H9 (cell line): ENCODE results near the gene NHSL2. TPM values are rescaled to one million over a fixed set of nuclear protein-coding genes. Genes with fewer than 3 reads are reported as not detected.

ENCODE experiments used
- DNase-seq: peaks from one replicate; pipeline ENCODE4 v3.0.0-alpha.2; 2017
- H2AFZ ChIP-seq: one replicate; pipeline ENCODE4 v1.6.1; 2013; ENCODE audit warnings: mild to moderate bottlenecking, low read length, control low read depth, moderate library complexity
- H2AK5ac ChIP-seq: 2 replicates; pipeline ENCODE4 v1.6.1; 2013; ENCODE audit warnings: low read length, control low read depth, mixed read lengths; ENCODE audit not compliant: insufficient read length
- H2BK120ac ChIP-seq: one replicate; pipeline ENCODE4 v1.6.1; 2013; ENCODE audit warnings: low read depth, mild to moderate bottlenecking, low read length, control low read depth, inconsistent platforms; ENCODE audit not compliant: poor library complexity, severe bottlenecking
- H2BK12ac ChIP-seq: 2 replicates; pipeline ENCODE4 v1.6.1; 2013; ENCODE audit warnings: low read length, control low read depth, mixed read lengths, low read depth; ENCODE audit not compliant: insufficient read length
- H2BK15ac ChIP-seq: 2 replicates; pipeline ENCODE4 v1.6.1; 2013; ENCODE audit warnings: low read depth, low read length, control low read depth
- H2BK20ac ChIP-seq: one replicate; pipeline ENCODE4 v1.6.1; 2013; ENCODE audit warnings: low read depth, mild to moderate bottlenecking, low read length, control low read depth, inconsistent platforms; ENCODE audit not compliant: poor library complexity, severe bottlenecking
- H2BK5ac ChIP-seq: 2 replicates; pipeline ENCODE4 v1.6.1; 2013; ENCODE audit warnings: low read length, control low read depth, mixed read lengths; ENCODE audit not compliant: insufficient read length
- H3K14ac ChIP-seq: 2 replicates; pipeline ENCODE4 v1.6.1; 2013; ENCODE audit warnings: low read length, control low read depth; ENCODE audit not compliant: insufficient read depth
- H3K18ac ChIP-seq: 2 replicates; pipeline ENCODE4 v1.6.1; 2013; ENCODE audit warnings: low read depth, mild to moderate bottlenecking, mixed read lengths, low read length, control low read depth; ENCODE audit not compliant: insufficient read length
- H3K23ac ChIP-seq: 2 replicates; pipeline ENCODE4 v1.6.1; 2013; ENCODE audit warnings: low read length, control low read depth, mixed read lengths, low read depth; ENCODE audit not compliant: insufficient read length
- H3K23me2 ChIP-seq: 2 replicates; pipeline ENCODE4 v1.6.1; 2013; ENCODE audit warnings: low read depth, mild to moderate bottlenecking, mixed read lengths, low read length, control low read depth; ENCODE audit not compliant: insufficient read length, poor library complexity, severe bottlenecking
- H3K27ac ChIP-seq: 2 replicates; pipeline ENCODE4 v1.5.1; 2013; ENCODE audit warnings: low read length, control low read depth, mixed read lengths, low read depth; ENCODE audit not compliant: insufficient read length
- H3K27me3 ChIP-seq: 2 replicates; pipeline ENCODE4 v1.6.1; 2013; ENCODE audit warnings: low read length, control low read depth, inconsistent platforms; ENCODE audit not compliant: insufficient read depth
- H3K4ac ChIP-seq: 2 replicates; pipeline ENCODE4 v1.6.1; 2013; ENCODE audit warnings: low read depth, mild to moderate bottlenecking, control low read depth, inconsistent platforms, low read length, moderate library complexity
- H3K4me1 ChIP-seq: 2 replicates; pipeline ENCODE4 v1.6.1; 2013; ENCODE audit warnings: low read length, control low read depth, inconsistent platforms; ENCODE audit not compliant: insufficient read depth
- H3K4me2 ChIP-seq: 2 replicates; pipeline ENCODE4 v1.6.1; 2013; ENCODE audit warnings: low read length, control low read depth, mixed read lengths; ENCODE audit not compliant: insufficient read length, insufficient read depth
- H3K56ac ChIP-seq: 2 replicates; pipeline ENCODE4 v1.6.1; 2013; ENCODE audit warnings: low read depth, mild to moderate bottlenecking, mixed read lengths, low read length, control low read depth; ENCODE audit not compliant: insufficient read length
- H3K79me1 ChIP-seq: 2 replicates; pipeline ENCODE4 v1.6.1; 2013; ENCODE audit warnings: low read depth, mild to moderate bottlenecking, moderate library complexity, low read length, control low read depth, inconsistent platforms; ENCODE audit not compliant: insufficient read depth, poor library complexity, severe bottlenecking
- H3K79me2 ChIP-seq: 2 replicates; pipeline ENCODE4 v1.6.1; 2013; ENCODE audit warnings: low read length, control low read depth, inconsistent platforms; ENCODE audit not compliant: insufficient read depth
- H3K9ac ChIP-seq: 2 replicates; pipeline ENCODE4 v1.6.1; 2013; ENCODE audit warnings: low read length, control low read depth, mixed read lengths; ENCODE audit not compliant: insufficient read length; ENCODE audit errors: extremely low read depth
- H3K9me3 ChIP-seq: one replicate; pipeline ENCODE4 v1.6.1; 2013; ENCODE audit warnings: low read depth, low read length, inconsistent platforms; ENCODE audit not compliant: control insufficient read depth
- H3T11ph ChIP-seq: one replicate; pipeline ENCODE4 v1.6.1; 2013; ENCODE audit warnings: mild to moderate bottlenecking, low read length, control low read depth, inconsistent platforms
- H4K20me1 ChIP-seq: one replicate; pipeline ENCODE4 v1.6.1; 2013; ENCODE audit not compliant: control insufficient read depth, insufficient read length, insufficient read depth
- H4K5ac ChIP-seq: 2 replicates; pipeline ENCODE4 v1.6.1; 2013; ENCODE audit warnings: low read depth, mild to moderate bottlenecking, mixed read lengths, low read length, control low read depth; ENCODE audit not compliant: insufficient read length
- H4K8ac ChIP-seq: replicated peaks from 2 replicates; pipeline ENCODE4 v1.6.1; 2013; ENCODE audit warnings: low read length, control low read depth, mixed read lengths, low read depth; ENCODE audit not compliant: insufficient read length
- H4K91ac ChIP-seq: 2 replicates; pipeline ENCODE4 v1.6.1; 2013; ENCODE audit warnings: low read depth, mild to moderate bottlenecking, moderate library complexity, mixed read lengths, low read length, control low read depth; ENCODE audit not compliant: insufficient read length
- H3K27ac Mint-ChIP-seq, 3 experiments: 2 replicates in 2 of 3; 3 replicates in 1 of 3; pipeline ENCODE4 v1.8.0; 2020 to 2021; ENCODE audit warnings: mixed read lengths in 3 of 3, mild to moderate bottlenecking in 1 of 3, moderate library complexity in 1 of 3
- H3K27me3 Mint-ChIP-seq: 2 replicates; pipeline ENCODE4 v1.8.0; 2021; ENCODE audit warnings: low read depth, mild to moderate bottlenecking, moderate library complexity, mixed read lengths
- H3K36me3 Mint-ChIP-seq, 3 experiments: 2 replicates in 2 of 3; 3 replicates in 1 of 3; pipeline ENCODE4 v1.8.0; 2020 to 2021; ENCODE audit warnings: low read depth in 3 of 3, mixed read lengths in 3 of 3; ENCODE audit not compliant: insufficient read depth in 1 of 3
- H3K4me1 Mint-ChIP-seq, 2 experiments: 2 replicates each; pipeline ENCODE4 v1.8.0; 2020; ENCODE audit warnings: mixed read lengths in 2 of 2
- H3K4me3 Mint-ChIP-seq, 2 experiments: 2 replicates in 1 of 2; 3 replicates in 1 of 2; pipeline ENCODE4 v1.8.0; 2020 to 2021; ENCODE audit warnings: mild to moderate bottlenecking in 2 of 2, mixed read lengths in 2 of 2, moderate library complexity in 1 of 2
- H3K9me3 Mint-ChIP-seq, 2 experiments: 2 replicates in 1 of 2; 3 replicates in 1 of 2; pipeline ENCODE4 v1.8.0; 2020; ENCODE audit warnings: mild to moderate bottlenecking in 2 of 2, mixed read lengths in 2 of 2, moderate library complexity in 1 of 2
- CTCF ChIP-seq: fragments of 200-600 bp; sonication (generic); conservative IDR thresholded peaks from 3 replicates; pipeline ENCODE4 v1.8.0; 2021; ENCODE audit warnings: antibody characterized with exemption, mild to moderate bottlenecking
- WGBS: extraction: QIAGEN DNeasy Blood & Tissue Kit; methylation state at CpG from one replicate; pipeline ENCODE4 v1.1.7; 2013; ENCODE audit warnings: missing lambda C conversion rate, low lambda C conversion rate, mixed read lengths; ENCODE audit not compliant: insufficient read length; ENCODE audit errors: extremely low coverage; 5-methylcytosine and 5-hydroxymethylcytosine counted together
- total RNA-seq: library from RNA; stranded (reverse); gene quantifications from 2 replicates; pipeline ENCODE4 v1.2.1, GENCODE V29; 2021

NHSL2 gene
- total RNA-seq, 1 experiment from 2014 or later: 6.4 TPM

GRCh38 chrX:72084114-72084513 is 173.5 kb downstream of the NHSL2 start:
- peaks cover 76 to 87% of the 10 kb centered on the region in 2 experiments for H3K9me3 Mint-ChIP-seq
- Histone ChIP-seq H3K4me2 (no peak overlapping the region), H3K27ac (no peak overlapping the region)

More at GRCh38 chrX:72084114-72084513, 173.5 kb downstream of the NHSL2 start:
- no peaks in the 10 kb centered on the region; the same call in 1 of the 2 replicates for H3K27me3 Mint-ChIP-seq
- no peak overlapping the region for H3T11ph ChIP-seq
- H3K23me2 ChIP-seq: no peaks in the 10 kb centered on the region
- H3K56ac ChIP-seq: no peak overlapping the region
- TF ChIP-seq CTCF: no peak
- no peaks in the 10 kb centered on the region for H3K79me1 ChIP-seq
- no peak overlapping the region for H3K9ac ChIP-seq
- no peak overlapping the region for H3K27ac Mint-ChIP-seq
- peaks cover 3 to 6% (median 4%) of the 10 kb centered on the region in 3 experiments; a peak in 5 of 7 replicates for H3K36me3 Mint-ChIP-seq
- H3K18ac ChIP-seq: no peak overlapping the region
- H3K4me1 Mint-ChIP-seq: peaks cover 11 to 28% of the 10 kb centered on the region in 2 experiments
- H2BK5ac ChIP-seq: no peak overlapping the region
- no peak overlapping the region for H2BK15ac ChIP-seq
- H3K4ac ChIP-seq: no peak overlapping the region
- no peak overlapping the region for H3K14ac ChIP-seq
- no CpG with 5 or more reads among the region's 1 CpG for WGBS
- H2BK120ac ChIP-seq: no peak overlapping the region
- H3K79me2 ChIP-seq: 0 out of 2 replicates have a peak, but pooled peaks cover 2% of the 10 kb centered on the region
- H4K20me1 ChIP-seq: no peaks in the 10 kb centered on the region
- no peak overlapping the region for H2BK12ac ChIP-seq
- DNase-seq: no peak
- H3K9me3 ChIP-seq: peaks cover 31% of the 10 kb centered on the region
- no peak overlapping the region for H4K5ac ChIP-seq
- no peak overlapping the region for H3K23ac ChIP-seq
- H4K91ac ChIP-seq: no peak overlapping the region
- no peak overlapping the region for H2BK20ac ChIP-seq
- H3K4me1 ChIP-seq: no peaks in the 10 kb centered on the region
- H3K4me3 Mint-ChIP-seq: no peak overlapping the region
- H4K8ac ChIP-seq: no peak overlapping the region
- H2AFZ ChIP-seq: no peak overlapping the region
- H2AK5ac ChIP-seq: no peak overlapping the region
- H3K27me3 ChIP-seq: no peaks in the 10 kb centered on the region
